A673 (cell line): Measurements from ENCODE around the gene MGAT4A. TPM values are rescaled to one million over a fixed set of nuclear protein-coding genes. Genes with fewer than 3 reads are reported as not detected.

Experiments used
- BruUV-seq: library from RNA; stranded (reverse); fragments of 400-500 nt; replicated peaks from 2 replicates; lab custom pipeline; 2021; lab: Mats Ljungman, UMichigan
- CTCF ChIA-PET: fragments of 300-600 bp; sonication (Branson Sonifier 250); formaldehyde crosslinking; loops from one replicate; lab custom pipeline; 2022; ENCODE audit warnings: antibody characterized with exemption; lab: Charles Lee
- POLR2A ChIA-PET: fragments of 300-600 bp; sonication (Branson Sonifier 250); formaldehyde crosslinking; loops from one replicate; lab custom pipeline; 2022; ENCODE audit warnings: antibody characterized with exemption; ENCODE audit not compliant: low non-redundant PET; lab: Charles Lee
- DNase-seq: peaks from one replicate; pipeline ENCODE4 v3.0.0-alpha.2; 2015; ENCODE audit warnings: low spot score
- H3K27ac ChIP-seq: fragments of 200-600 bp; sonication (generic); 2 replicates; pipeline ENCODE4 v1.5.1; 2016; ENCODE audit warnings: mixed run types, low read depth, mild to moderate bottlenecking, mixed read lengths, antibody characterized with exemption, low read length; ENCODE audit not compliant: poor library complexity, severe bottlenecking
- H3K27me3 ChIP-seq: fragments of 200-600 bp; sonication (generic); replicated peaks from 2 replicates; pipeline ENCODE4 v1.6.1; 2017; ENCODE audit warnings: mixed run types, low read depth, mild to moderate bottlenecking, mixed read lengths, antibody characterized with exemption, low read length; ENCODE audit not compliant: insufficient read depth, poor library complexity
- H3K36me3 ChIP-seq: fragments of 200-600 bp; sonication (generic); 2 replicates; pipeline ENCODE4 v1.6.1; 2016; ENCODE audit warnings: mixed run types, mild to moderate bottlenecking, mixed read lengths, antibody characterized with exemption, low read length; ENCODE audit not compliant: insufficient read depth, poor library complexity, severe bottlenecking
- H3K4me1 ChIP-seq: fragments of 200-600 bp; sonication (generic); 2 replicates; pipeline ENCODE4 v1.6.1; 2017; ENCODE audit warnings: mixed run types, mild to moderate bottlenecking, mixed read lengths, antibody characterized with exemption, low read length; ENCODE audit not compliant: insufficient read depth, poor library complexity, severe bottlenecking
- H3K4me3 ChIP-seq: fragments of 200-600 bp; sonication (generic); 2 replicates; pipeline ENCODE4 v1.5.1; 2016; ENCODE audit warnings: low read depth, mixed run types, mild to moderate bottlenecking, mixed read lengths, low read length; ENCODE audit not compliant: poor library complexity, severe bottlenecking
- H3K9me3 ChIP-seq: fragments of 200-600 bp; sonication (generic); 2 replicates; pipeline ENCODE4 v1.6.1; 2016; ENCODE audit warnings: mixed run types, low read depth, mild to moderate bottlenecking, mixed read lengths, antibody characterized with exemption, low read length; ENCODE audit not compliant: poor library complexity, severe bottlenecking
- EZH2 ChIP-seq: fragments of 200-600 bp; sonication (generic); IDR thresholded peaks from 2 replicates; pipeline ENCODE4 v1.6.1; 2017; ENCODE audit warnings: borderline replicate concordance, low read depth, mild to moderate bottlenecking, mixed read lengths, antibody characterized with exemption, low read length; ENCODE audit not compliant: poor library complexity, severe bottlenecking
- intact Hi-C: fragments of 100-400 bp; cut with micrococcal nuclease; formaldehyde crosslinking; loops from one replicate; pipeline ENCODE4 v1.10.0; 2022; ENCODE audit not compliant: unreplicated experiment
- total RNA-seq: library from RNA; stranded (reverse); gene quantifications from 2 replicates; pipeline ENCODE4 v1.2.3, GENCODE V29; 2021
- TF ChIP-seq, protein P1 (sequence below): fragments of 300-800, 200-600 bp; sonication (generic); conservative IDR thresholded peaks from 2 replicates; pipeline ENCODE4 v1.5.1; 2017; ENCODE audit warnings: low read depth, mild to moderate bottlenecking, antibody characterized with exemption, low read length, moderate library complexity, mixed read lengths

Gene MGAT4A
- total RNA-seq, 1 experiment from 2014 or later: 0.09 TPM

GRCh38 chr2:98570356-98570755 lies 160.6 kb downstream of the MGAT4A start:
- ChIA-PET CTCF (no interaction called here), POLR2A (no interaction called here)
- no peak overlapping the region for H3K4me3 ChIP-seq
- no peak for DNase-seq
- BruUV-seq: no TSS peak
- no peaks in the 10 kb centered on the region for H3K4me1 ChIP-seq
- H3K36me3 ChIP-seq: peaks cover 20% of the 10 kb centered on the region
- TF ChIP-seq EZH2: no peak
- TF ChIP-seq, protein P1, sequence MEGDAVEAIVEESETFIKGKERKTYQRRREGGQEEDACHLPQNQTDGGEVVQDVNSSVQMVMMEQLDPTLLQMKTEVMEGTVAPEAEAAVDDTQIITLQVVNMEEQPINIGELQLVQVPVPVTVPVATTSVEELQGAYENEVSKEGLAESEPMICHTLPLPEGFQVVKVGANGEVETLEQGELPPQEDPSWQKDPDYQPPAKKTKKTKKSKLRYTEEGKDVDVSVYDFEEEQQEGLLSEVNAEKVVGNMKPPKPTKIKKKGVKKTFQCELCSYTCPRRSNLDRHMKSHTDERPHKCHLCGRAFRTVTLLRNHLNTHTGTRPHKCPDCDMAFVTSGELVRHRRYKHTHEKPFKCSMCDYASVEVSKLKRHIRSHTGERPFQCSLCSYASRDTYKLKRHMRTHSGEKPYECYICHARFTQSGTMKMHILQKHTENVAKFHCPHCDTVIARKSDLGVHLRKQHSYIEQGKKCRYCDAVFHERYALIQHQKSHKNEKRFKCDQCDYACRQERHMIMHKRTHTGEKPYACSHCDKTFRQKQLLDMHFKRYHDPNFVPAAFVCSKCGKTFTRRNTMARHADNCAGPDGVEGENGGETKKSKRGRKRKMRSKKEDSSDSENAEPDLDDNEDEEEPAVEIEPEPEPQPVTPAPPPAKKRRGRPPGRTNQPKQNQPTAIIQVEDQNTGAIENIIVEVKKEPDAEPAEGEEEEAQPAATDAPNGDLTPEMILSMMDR: no peak
- H3K27me3 ChIP-seq: no peaks in the 10 kb centered on the region
- no peak overlapping the region for H3K27ac ChIP-seq
- intact Hi-C loops: no loop called here
- H3K9me3 ChIP-seq: no peaks in the 10 kb centered on the region

- TF ChIP-seq, protein P1: no peak
- no peak for TF ChIP-seq EZH2
- peaks cover 24% of the 10 kb centered on the region for H3K36me3 ChIP-seq
- CTCF ChIA-PET: no interaction called here
- no peaks in the 10 kb centered on the region for H3K27me3 ChIP-seq
- no peak for DNase-seq
- intact Hi-C loops: no loop called here
- no TSS peak for BruUV-seq
- H3K4me1 ChIP-seq: no peaks in the 10 kb centered on the region
- no peaks in the 10 kb centered on the region for H3K9me3 ChIP-seq
- POLR2A ChIA-PET: no interaction called here
- no peak overlapping the region for H3K4me3 ChIP-seq
- H3K27ac ChIP-seq: no peak overlapping the region
Measured at GRCh38 chr2:98569915-98570314, 161.0 kb downstream of the MGAT4A start.

DNA sequence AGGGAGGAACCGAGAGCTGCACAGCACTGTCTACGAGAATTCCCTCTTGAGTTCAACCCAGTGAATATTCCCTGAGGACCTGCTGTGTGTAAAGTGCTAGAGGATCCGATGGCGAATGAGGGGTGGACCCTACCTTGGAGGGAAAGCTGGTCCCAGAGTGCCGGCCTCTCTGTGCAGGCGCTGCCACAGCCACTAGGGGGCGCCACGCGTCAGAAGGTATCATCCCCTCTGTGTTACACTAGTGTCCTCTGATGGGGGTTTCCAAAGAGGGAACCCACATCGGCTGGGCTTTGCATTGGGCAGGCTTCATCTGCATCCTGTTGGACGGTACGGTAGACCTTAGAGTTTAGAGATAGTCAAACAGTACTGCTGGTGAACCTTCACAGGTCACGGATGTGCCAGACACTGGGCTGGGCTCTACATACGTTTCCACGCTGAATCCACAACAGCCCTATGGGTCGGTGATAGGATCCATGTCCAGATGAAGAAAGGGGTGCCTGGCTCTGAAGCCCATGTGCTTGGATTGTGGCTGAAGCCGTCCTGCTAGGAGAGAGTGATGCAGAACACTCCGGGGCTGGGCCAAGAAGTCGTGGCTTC lies 161.6 kb downstream of the MGAT4A start:
- intact Hi-C loops: no loop called here
- DNase-seq: peak; percentile 47
- H3K9me3 ChIP-seq: no peaks in the 10 kb centered on the region
- no peak overlapping the region for H3K27ac ChIP-seq
- no TSS peak for BruUV-seq
- no peak for TF ChIP-seq EZH2
- TF ChIP-seq, protein P1: peak; percentile 97
- H3K27me3 ChIP-seq: no peaks in the 10 kb centered on the region
- H3K4me3 ChIP-seq: no peak overlapping the region
- ChIA-PET CTCF (interaction anchor here (0.7 to 1.6 kb wide), 2 partner anchors 10 to 50 kb away, joined by 3 to 5 read pairs; no protein-coding TSS in a partner anchor), POLR2A (no interaction called here)
- H3K4me1 ChIP-seq: no peaks in the 10 kb centered on the region
- H3K36me3 ChIP-seq: peaks cover 24% of the 10 kb centered on the region

Other genes starting within 250 kb of the MGAT4A start
- 23.7 and 29.7 TPM in 2 replicates for gene COA5, start 122.6 kb downstream of the MGAT4A start, total RNA-seq
- gene UNC50, start 122.5 kb downstream of the MGAT4A start, total RNA-seq: 30.4 and 32.5 TPM in 2 replicates
- gene CRACDL, start 205.1 kb upstream of the MGAT4A start, total RNA-seq: not detected in 2 replicates